HEK293 (cell line): Measurements from ENCODE around the gene CDC42SE1.

Experiments used
- BCL11A ChIP-seq: fragments of 450-650 bp; formaldehyde crosslinking; IDR thresholded peaks from 2 replicates; pipeline ENCODE4 v1.5.1; 2016; ENCODE audit warnings: low read depth, missing biosample characterization, missing genetic modification characterization
- HIC1 ChIP-seq: fragments of 450-650 bp; formaldehyde crosslinking; IDR thresholded peaks from 2 replicates; pipeline ENCODE4 v1.5.1; 2016; ENCODE audit warnings: missing biosample characterization, missing genetic modification characterization
- KLF8 ChIP-seq: fragments of 450-650 bp; formaldehyde crosslinking; IDR thresholded peaks from 2 replicates; pipeline ENCODE4 v1.5.1; 2016; ENCODE audit warnings: missing biosample characterization, missing genetic modification characterization
- KLF9 ChIP-seq: fragments of 450-650 bp; formaldehyde crosslinking; IDR thresholded peaks from 2 replicates; pipeline ENCODE4 v1.5.1; 2016; ENCODE audit warnings: missing biosample characterization, missing genetic modification characterization, low read depth
- PRDM10 ChIP-seq: fragments of 450-650 bp; formaldehyde crosslinking; IDR thresholded peaks from 2 replicates; pipeline ENCODE4 v1.5.1; 2016; ENCODE audit warnings: missing biosample characterization, missing genetic modification characterization
- PRDM2 ChIP-seq: fragments of 450-650 bp; formaldehyde crosslinking; IDR thresholded peaks from 2 replicates; pipeline ENCODE4 v1.5.1; 2016; ENCODE audit warnings: missing biosample characterization, missing genetic modification characterization, borderline replicate concordance
- SP7 ChIP-seq: fragments of 450-650 bp; formaldehyde crosslinking; IDR thresholded peaks from 2 replicates; pipeline ENCODE4 v1.5.1; 2016; ENCODE audit warnings: missing biosample characterization, missing genetic modification characterization
- ZNF138 ChIP-seq: fragments of 450-650 bp; formaldehyde crosslinking; IDR thresholded peaks from 2 replicates; pipeline ENCODE4 v1.5.1; 2016; ENCODE audit warnings: missing biosample characterization, missing genetic modification characterization, borderline replicate concordance
- ZNF23 ChIP-seq: fragments of 450-650 bp; formaldehyde crosslinking; IDR thresholded peaks from 2 replicates; pipeline ENCODE4 v1.5.1; 2016; ENCODE audit warnings: missing biosample characterization, missing genetic modification characterization, borderline replicate concordance
- ZNF335 ChIP-seq: fragments of 450-650 bp; formaldehyde crosslinking; conservative IDR thresholded peaks from 2 replicates; pipeline ENCODE4 v1.5.1; 2016; ENCODE audit warnings: missing biosample characterization, missing genetic modification characterization
- ZNF350 ChIP-seq: fragments of 450-650 bp; formaldehyde crosslinking; IDR thresholded peaks from 2 replicates; pipeline ENCODE4 v1.5.0; 2017; ENCODE audit warnings: missing biosample characterization, mild to moderate bottlenecking, missing genetic modification characterization
- ZNF433 ChIP-seq: fragments of 450-650 bp; formaldehyde crosslinking; IDR thresholded peaks from 2 replicates; pipeline ENCODE4 v1.5.1; 2016; ENCODE audit warnings: missing biosample characterization, missing genetic modification characterization, low read depth
- ZNF449 ChIP-seq: fragments of 450-650 bp; formaldehyde crosslinking; IDR thresholded peaks from 2 replicates; pipeline ENCODE4 v1.5.1; 2017; ENCODE audit warnings: missing biosample characterization, mild to moderate bottlenecking, missing genetic modification characterization, moderate library complexity
- ZNF544 ChIP-seq: fragments of 450-650 bp; formaldehyde crosslinking; IDR thresholded peaks from 2 replicates; pipeline ENCODE4 v1.5.0; 2017; ENCODE audit warnings: missing biosample characterization, missing genetic modification characterization
- ZNF580 ChIP-seq: fragments of 450-650 bp; formaldehyde crosslinking; IDR thresholded peaks from 2 replicates; pipeline ENCODE4 v1.5.1; 2016; ENCODE audit warnings: missing biosample characterization, missing genetic modification characterization
- ZNF585B ChIP-seq: fragments of 450-650 bp; formaldehyde crosslinking; IDR thresholded peaks from 2 replicates; pipeline ENCODE4 v1.5.1; 2016; ENCODE audit warnings: missing biosample characterization, missing genetic modification characterization
- ZNF600 ChIP-seq: fragments of 450-650 bp; formaldehyde crosslinking; IDR thresholded peaks from 2 replicates; pipeline ENCODE4 v1.5.1; 2016; ENCODE audit warnings: missing biosample characterization, missing genetic modification characterization
- ZNF621 ChIP-seq: fragments of 450-650 bp; formaldehyde crosslinking; IDR thresholded peaks from 2 replicates; pipeline ENCODE4 v1.5.1; 2017; ENCODE audit warnings: missing biosample characterization, missing genetic modification characterization
- ZNF626 ChIP-seq: fragments of 450-650 bp; sonication (Bioruptor Pico); formaldehyde crosslinking; IDR thresholded peaks from 2 replicates; pipeline ENCODE4 v1.5.1; 2018; ENCODE audit warnings: missing biosample characterization, missing genetic modification characterization, inconsistent platforms
- ZNF768 ChIP-seq: fragments of 450-650 bp; formaldehyde crosslinking; IDR thresholded peaks from 2 replicates; pipeline ENCODE4 v1.5.1; 2018; ENCODE audit warnings: missing biosample characterization, mild to moderate bottlenecking, missing genetic modification characterization
- ZNF777 ChIP-seq: fragments of 450-650 bp; formaldehyde crosslinking; IDR thresholded peaks from 2 replicates; pipeline ENCODE4 v1.5.1; 2017; ENCODE audit warnings: missing biosample characterization, missing genetic modification characterization, borderline replicate concordance
- ZNF837 ChIP-seq: fragments of 450-650 bp; formaldehyde crosslinking; IDR thresholded peaks from 2 replicates; pipeline ENCODE4 v1.5.1; 2016; ENCODE audit warnings: missing biosample characterization, missing genetic modification characterization
- ZSCAN16 ChIP-seq: fragments of 450-650 bp; formaldehyde crosslinking; IDR thresholded peaks from 2 replicates; pipeline ENCODE4 v1.5.1; 2016; ENCODE audit warnings: missing biosample characterization, missing genetic modification characterization
- ZSCAN30 ChIP-seq: fragments of 450-650 bp; IDR thresholded peaks from 2 replicates; pipeline ENCODE4 v1.5.1; 2018; ENCODE audit warnings: missing biosample characterization, mild to moderate bottlenecking, missing genetic modification characterization, moderate library complexity

CDC42SE1 gene

GRCh38 chr1:151047925-151048644, 11.3 kb downstream of the CDC42SE1 start (continued):
- TF ChIP-seq ZSCAN30 (tag by site-specific recombination) = peak; percentile 9; the same call in 1 of the 2 replicates
- no peak for TF ChIP-seq KLF9 (tag by site-specific recombination)
- no peak for TF ChIP-seq ZNF138
- no peak for TF ChIP-seq ZNF350 (tag by site-specific recombination)
- no peak for TF ChIP-seq ZNF837 (tag by site-specific recombination)
- TF ChIP-seq HIC1 = peak; percentile 97
- TF ChIP-seq ZSCAN16 (tag by site-specific recombination) = no peak
- no peak for TF ChIP-seq KLF8 (tag by site-specific recombination)
- TF ChIP-seq ZNF585B = no peak
- peak; percentile 59; the same call in 1 of the 2 replicates for TF ChIP-seq BCL11A (tag by site-specific recombination)
- TF ChIP-seq SP7 (tag by site-specific recombination) = 0 out of 2 replicates have a peak, but pooled peaks have one; percentile 11
- no peak for TF ChIP-seq ZNF544
- no peak for TF ChIP-seq ZNF23 (tag by site-specific recombination)
- TF ChIP-seq ZNF335 (tag by site-specific recombination) = peak; percentile 99
- no peak for TF ChIP-seq ZNF580
- no peak for TF ChIP-seq ZNF777 (tag by site-specific recombination)
- no peak for TF ChIP-seq ZNF621 (tag by site-specific recombination)
- TF ChIP-seq ZNF626 (tag by site-specific recombination) = no peak
- no peak for TF ChIP-seq ZNF768 (tag by site-specific recombination)
- no peak for TF ChIP-seq ZNF433 (tag by site-specific recombination)
- TF ChIP-seq ZNF600 = peak; percentile 74
- TF ChIP-seq PRDM2 (tag by site-specific recombination) = no peak
- TF ChIP-seq ZNF449 (tag by site-specific recombination) = no peak
- TF ChIP-seq PRDM10 (tag by site-specific recombination) = 0 out of 2 replicates have a peak, but pooled peaks have one; percentile 10
